VCaP (cell line): ENCODE measurements around the gene DOCK3.

Experiments
- H3K27ac ChIP-seq: fragments of 450-650 bp; 2 replicates; pipeline ENCODE4 v1.5.1; 2017
- TF ChIP-seq, protein P1 (sequence below): fragments of 450-650 bp; conservative IDR thresholded peaks from 2 replicates; pipeline ENCODE4 v1.5.1; 2017; ENCODE audit warnings: mild to moderate bottlenecking, moderate library complexity

The DOCK3 gene

DNA sequence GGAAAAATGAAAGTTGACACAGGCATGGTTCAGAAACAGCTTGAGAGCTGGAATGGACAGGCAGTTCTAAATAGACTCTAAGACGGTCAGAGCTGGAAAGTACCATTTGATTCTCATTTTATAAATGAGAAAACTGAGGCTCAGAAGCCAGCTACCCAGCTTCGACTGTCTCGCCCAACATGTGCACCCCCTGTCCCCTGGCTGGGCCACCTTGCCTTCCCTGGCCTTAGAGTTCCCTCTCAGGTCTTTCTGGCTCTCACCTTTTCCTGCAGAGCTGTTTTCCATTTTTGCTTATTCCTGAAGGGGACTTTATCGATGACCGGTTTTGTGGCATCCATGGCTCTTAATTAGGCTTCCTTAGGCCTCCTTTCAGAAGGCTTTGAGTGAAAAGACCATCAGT is 17.3 kb upstream of the DOCK3 start:
- TF ChIP-seq, protein P1, sequence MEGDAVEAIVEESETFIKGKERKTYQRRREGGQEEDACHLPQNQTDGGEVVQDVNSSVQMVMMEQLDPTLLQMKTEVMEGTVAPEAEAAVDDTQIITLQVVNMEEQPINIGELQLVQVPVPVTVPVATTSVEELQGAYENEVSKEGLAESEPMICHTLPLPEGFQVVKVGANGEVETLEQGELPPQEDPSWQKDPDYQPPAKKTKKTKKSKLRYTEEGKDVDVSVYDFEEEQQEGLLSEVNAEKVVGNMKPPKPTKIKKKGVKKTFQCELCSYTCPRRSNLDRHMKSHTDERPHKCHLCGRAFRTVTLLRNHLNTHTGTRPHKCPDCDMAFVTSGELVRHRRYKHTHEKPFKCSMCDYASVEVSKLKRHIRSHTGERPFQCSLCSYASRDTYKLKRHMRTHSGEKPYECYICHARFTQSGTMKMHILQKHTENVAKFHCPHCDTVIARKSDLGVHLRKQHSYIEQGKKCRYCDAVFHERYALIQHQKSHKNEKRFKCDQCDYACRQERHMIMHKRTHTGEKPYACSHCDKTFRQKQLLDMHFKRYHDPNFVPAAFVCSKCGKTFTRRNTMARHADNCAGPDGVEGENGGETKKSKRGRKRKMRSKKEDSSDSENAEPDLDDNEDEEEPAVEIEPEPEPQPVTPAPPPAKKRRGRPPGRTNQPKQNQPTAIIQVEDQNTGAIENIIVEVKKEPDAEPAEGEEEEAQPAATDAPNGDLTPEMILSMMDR: no peak
- H3K27ac ChIP-seq: no peak overlapping the region

DNA sequence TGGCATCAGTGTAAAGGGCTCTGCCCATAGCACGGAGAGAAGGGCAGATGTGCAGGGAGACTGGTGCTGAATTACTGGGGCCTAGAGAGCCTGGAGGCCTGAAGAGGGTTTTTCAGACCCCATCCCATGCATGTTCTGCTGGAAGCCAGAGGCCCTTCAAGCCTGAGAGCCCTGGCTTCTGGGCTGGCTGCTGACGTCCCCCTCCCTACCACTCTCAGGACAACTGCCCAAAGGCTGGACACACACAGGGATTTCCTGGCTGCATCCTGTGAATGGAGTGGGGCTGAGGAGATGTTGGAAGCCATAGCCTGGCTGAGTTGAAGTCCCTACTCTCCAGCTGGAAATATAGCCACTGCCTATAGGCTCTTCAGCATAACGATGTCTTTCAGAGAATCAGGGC is 16.9 kb upstream of the DOCK3 start:
- TF ChIP-seq, protein P1: no peak
- no peak overlapping the region for H3K27ac ChIP-seq

DNA sequence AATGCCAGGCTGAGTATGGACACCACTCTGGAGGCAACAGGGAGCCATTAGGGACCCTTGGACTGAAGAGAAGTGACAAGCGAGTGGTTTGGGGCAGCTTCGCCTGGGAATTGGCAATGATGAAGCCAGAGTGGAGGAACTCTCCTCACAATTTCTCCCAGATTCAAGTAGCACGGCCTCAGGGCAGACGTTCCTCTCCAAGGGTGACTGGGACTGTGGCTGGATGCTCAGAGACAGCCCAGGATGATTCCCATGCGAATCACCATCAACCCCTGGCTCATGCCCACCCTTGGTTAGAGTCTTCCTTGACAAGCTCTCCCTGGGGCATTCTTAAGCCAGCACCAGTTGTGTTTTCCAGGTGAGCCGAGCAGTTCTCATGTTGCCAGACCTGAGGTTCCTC is 16.3 kb upstream of the DOCK3 start:
- TF ChIP-seq, protein P1: no peak

DNA sequence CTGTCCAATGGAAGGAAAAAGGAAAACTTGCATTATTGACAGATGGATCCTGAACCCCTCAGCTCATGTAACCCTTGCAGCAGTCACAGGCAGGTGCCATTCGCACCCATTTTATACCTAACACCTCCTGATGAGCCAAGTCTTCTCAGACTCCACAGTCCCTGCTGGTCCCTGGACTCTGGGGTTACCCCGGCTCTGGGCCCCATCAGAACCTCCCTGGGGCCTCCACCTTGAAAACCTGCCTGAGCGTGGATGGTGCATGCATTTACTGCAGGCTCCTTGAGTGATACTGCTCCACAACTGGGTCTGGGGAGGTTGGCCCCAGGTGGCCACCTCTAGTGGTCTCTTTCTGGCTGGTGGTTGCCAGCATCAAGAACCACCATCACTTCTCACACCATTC is 15.9 kb upstream of the DOCK3 start:
- TF ChIP-seq, protein P1: no peak
- H3K27ac ChIP-seq: no peak overlapping the region

More for the DNA sequence above, 16.3 kb upstream of the DOCK3 start:
- no peak overlapping the region for H3K27ac ChIP-seq

DNA sequence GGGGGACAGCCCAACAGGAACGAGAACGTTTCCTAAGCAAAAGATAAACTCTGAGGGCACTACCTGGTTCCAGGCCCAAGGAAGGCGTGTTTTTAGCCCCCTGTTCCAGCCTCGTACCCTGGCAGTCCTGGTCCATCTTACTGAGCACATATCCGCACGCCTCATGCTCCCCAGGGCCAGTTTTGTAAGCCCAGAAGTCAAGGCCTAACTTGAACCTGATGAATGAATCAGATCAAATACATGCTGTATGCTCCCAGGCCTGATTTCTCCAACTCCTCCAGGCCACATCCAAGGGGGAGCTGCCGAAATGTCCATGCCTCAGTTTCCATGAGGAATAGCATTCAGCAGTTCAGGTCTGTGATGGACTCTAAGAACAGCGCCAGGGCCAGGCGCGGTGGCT is 14.3 kb upstream of the DOCK3 start:
- no peak overlapping the region for H3K27ac ChIP-seq
- TF ChIP-seq, protein P1: no peak

DNA sequence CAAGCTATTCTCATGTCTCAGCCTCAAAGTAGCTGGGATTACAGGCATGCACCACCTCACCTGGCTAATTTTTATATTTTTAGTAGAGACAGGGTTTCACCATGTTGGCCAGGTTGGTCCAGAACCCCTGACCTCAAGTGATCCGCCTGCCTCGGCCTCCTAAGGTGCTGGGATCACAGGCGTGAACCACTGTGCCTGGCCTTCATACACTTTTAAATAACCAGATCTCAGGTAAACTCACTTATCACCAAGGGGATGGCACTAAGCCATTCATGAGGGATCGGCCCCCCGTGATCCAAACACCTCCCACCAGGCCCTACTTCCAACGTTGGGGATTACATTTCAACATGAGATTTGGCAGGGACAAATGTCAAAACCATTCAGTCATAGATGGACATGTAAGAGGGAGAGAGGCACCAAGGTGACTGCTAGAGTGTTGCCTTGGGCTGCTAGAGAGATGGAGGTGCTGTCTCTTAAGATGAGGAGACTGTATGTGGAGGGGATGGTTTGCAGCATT is 13.3 kb upstream of the DOCK3 start:
- H3K27ac ChIP-seq: no peak overlapping the region
- TF ChIP-seq, protein P1: no peak

DNA sequence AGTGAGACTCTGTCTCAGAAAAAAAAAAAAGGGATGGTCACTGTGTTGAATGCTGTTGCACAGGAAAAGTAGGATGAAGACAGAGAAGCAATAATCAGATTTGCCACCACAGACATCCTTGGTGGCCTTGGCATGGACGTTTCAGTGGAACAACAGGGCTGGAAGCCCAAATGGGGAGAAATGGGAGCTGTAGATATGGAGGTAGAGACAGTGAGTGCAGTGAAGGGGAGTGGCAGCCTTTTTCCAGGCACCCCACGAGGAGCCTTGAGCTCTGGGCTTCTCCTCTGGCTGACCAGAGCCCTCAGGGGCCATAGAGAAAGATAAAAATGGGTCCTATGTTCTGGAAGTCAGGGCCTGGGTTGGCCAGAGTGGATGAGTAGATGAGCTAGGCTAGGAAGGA is 12.3 kb upstream of the DOCK3 start:
- no peak overlapping the region for H3K27ac ChIP-seq
- TF ChIP-seq, protein P1: no peak
